ENCODE data around the gene PRC1. TPM values are rescaled to one million over a fixed set of nuclear protein-coding genes. Genes with fewer than 3 reads are reported as not detected.

The PRC1 gene
- polyA plus RNA-seq, 3 donors from 2014 or later, result 1.1 to 4.1 (median 1.5) TPM

Other genes with a start within 250 kb of the PRC1 start
- gene FURIN, start 125.9 kb downstream of the PRC1 start, polyA plus RNA-seq, result 10 to 100 TPM; 18.2 to 22.8 (median 20.8) TPM
- gene FES, start 110.0 kb downstream of the PRC1 start, polyA plus RNA-seq, result 10 to 100 TPM; 28.6 to 73.2 (median 53.5) TPM
- 1 to 10 TPM; 4.1 to 7.4 (median 5.4) TPM for gene MAN2A2, start 91.2 kb downstream of the PRC1 start, polyA plus RNA-seq
- 10 to 100 TPM; 25.5 to 33.1 (median 32.1) TPM for gene HDDC3, start 62.0 kb downstream of the PRC1 start, polyA plus RNA-seq
- 10 to 100 TPM; 54.9 to 74.4 (median 59.3) TPM for gene UNC45A, start 59.2 kb downstream of the PRC1 start, polyA plus RNA-seq
- 1 to 10 TPM in 2 of 3 donors, not detected in 1; 1.6 to 3.0 TPM for gene RCCD1, start 39.7 kb downstream of the PRC1 start, polyA plus RNA-seq
- gene VPS33B, start 28.1 kb upstream of the PRC1 start, polyA plus RNA-seq, result 10 to 100 TPM in 1 of 3 donors, 1 to 10 TPM in 2; 4.2 to 10.5 (median 4.7) TPM
- not detected for gene SV2B, start 105.7 kb upstream of the PRC1 start, polyA plus RNA-seq